Mesodermal cell (in vitro differentiated cells): ENCODE data around the gene TXNRD2.
A peak's percentile ranks its signal among the peaks of the same experiment; 100 is the strongest.

Source experiments
- H3K27ac ChIP-seq: 2 replicates; pipeline ENCODE4 v1.7.0; 2013; ENCODE audit warnings: mild to moderate bottlenecking, low read depth, low read length, moderate library complexity; ENCODE audit not compliant: severe bottlenecking
- H3K36me3 ChIP-seq: 2 replicates; pipeline ENCODE4 v1.7.1; 2013; ENCODE audit warnings: mild to moderate bottlenecking, low read length, moderate library complexity; ENCODE audit not compliant: control insufficient read depth, insufficient read depth
- H3K4me1 ChIP-seq: one replicate; pipeline ENCODE4 v1.7.1; 2013; ENCODE audit warnings: mild to moderate bottlenecking, low read length; ENCODE audit not compliant: insufficient read depth, control insufficient read depth, poor library complexity, severe bottlenecking
- H3K4me3 ChIP-seq: 2 replicates; pipeline ENCODE4 v1.7.0; 2013; ENCODE audit warnings: low read length, control low read depth, mild to moderate bottlenecking; ENCODE audit not compliant: insufficient read depth, poor library complexity, severe bottlenecking; ENCODE audit errors: extremely low read depth
- H3K9me3 ChIP-seq: 2 replicates; pipeline ENCODE4 v1.7.1; 2013; ENCODE audit warnings: mild to moderate bottlenecking, low read length, moderate library complexity; ENCODE audit not compliant: control insufficient read depth
- WGBS, 2 experiments: methylation state at CpG; one replicate each; pipeline ENCODE4 v1.1.5; 2013; ENCODE audit warnings: missing lambda C conversion rate in 2 of 2; ENCODE audit not compliant: insufficient coverage in 2 of 2; 5-methylcytosine and 5-hydroxymethylcytosine counted together

The TXNRD2 gene

DNA sequence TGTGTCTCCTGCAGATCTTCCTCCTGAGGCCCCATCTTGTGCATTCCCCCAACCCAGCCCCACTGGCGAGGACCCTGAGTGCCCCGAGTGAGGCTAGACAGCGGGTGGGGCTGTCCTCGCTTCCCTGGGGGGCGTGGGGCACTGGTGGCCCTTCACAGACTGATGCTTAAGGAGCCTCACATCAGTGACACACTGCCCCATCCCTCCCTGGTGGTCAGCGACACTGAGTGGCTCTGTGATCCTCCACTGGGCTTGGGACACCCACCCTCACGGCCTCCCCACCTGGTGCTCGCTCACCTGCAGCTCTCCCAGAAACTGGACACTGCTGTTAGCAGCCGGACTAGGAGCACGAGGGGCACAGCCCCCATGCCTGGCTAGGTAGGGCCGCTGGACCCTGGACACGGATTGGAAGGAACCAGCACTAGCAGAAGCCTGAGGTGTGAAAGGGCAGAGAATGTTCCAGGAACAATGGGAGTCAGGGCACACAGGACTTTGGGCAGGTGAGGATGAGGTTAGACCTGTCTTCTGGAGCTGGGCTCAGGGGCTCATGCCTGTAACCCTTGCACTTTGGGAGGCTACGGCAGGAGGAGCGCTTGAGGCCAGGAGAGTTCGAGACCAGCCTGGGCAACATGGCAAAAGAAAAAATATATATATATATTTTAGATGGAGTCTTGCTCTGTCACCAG lies 23.2 kb upstream of the TXNRD2 start:
- Histone ChIP-seq H3K9me3 (no peaks in the 10 kb centered on the region), H3K4me3 (no peak overlapping the region), H3K36me3 (peaks cover 7% of the 10 kb centered on the region), H3K4me1 (peaks cover 12% of the 10 kb centered on the region), H3K27ac (no peak overlapping the region)
- WGBS, 2 experiments: 92 to 96% methylated on average over 7 to 12 of the region's 15 CpGs

DNA sequence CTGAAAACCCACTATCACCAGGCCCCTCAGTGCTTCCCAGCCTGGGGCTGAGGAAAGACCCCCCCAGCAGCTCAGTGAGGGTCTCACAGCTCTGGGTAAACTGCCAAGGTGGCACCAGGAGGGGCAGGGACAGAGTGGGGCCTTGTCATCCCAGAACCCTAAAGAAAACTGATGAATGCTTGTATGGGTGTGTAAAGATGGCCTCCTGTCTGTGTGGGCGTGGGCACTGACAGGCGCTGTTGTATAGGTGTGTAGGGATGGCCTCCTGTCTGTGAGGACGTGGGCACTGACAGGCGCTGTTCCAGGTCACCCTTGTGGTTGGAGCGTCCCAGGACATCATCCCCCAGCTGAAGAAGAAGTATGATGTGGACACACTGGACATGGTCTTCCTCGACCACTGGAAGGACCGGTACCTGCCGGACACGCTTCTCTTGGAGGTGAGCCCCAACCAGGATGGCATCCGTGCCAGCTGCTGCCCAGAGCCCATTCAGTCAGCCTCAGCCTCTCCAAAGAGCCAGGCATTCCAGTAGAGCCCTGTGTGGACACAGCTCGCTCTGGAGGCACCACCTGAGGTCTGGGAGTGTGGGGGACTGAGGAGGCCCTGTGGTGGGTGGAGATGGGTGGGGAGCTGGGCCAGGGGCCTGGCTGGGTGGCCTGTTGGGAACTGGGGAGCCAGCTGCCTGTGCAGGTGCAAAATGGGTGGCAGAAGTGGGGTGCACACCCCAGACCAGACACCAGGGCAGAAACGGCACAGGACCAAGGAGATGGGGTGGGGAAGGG lies 22.4 kb upstream of the TXNRD2 start:
- WGBS, 2 experiments: 92 to 94% methylated on average over 9 to 12 of the region's 12 CpGs
- Histone ChIP-seq H3K36me3 (peaks cover 7% of the 10 kb centered on the region), H3K9me3 (no peaks in the 10 kb centered on the region), H3K4me1 (peaks cover 13% of the 10 kb centered on the region), H3K4me3 (no peak overlapping the region), H3K27ac (no peak overlapping the region)

DNA sequence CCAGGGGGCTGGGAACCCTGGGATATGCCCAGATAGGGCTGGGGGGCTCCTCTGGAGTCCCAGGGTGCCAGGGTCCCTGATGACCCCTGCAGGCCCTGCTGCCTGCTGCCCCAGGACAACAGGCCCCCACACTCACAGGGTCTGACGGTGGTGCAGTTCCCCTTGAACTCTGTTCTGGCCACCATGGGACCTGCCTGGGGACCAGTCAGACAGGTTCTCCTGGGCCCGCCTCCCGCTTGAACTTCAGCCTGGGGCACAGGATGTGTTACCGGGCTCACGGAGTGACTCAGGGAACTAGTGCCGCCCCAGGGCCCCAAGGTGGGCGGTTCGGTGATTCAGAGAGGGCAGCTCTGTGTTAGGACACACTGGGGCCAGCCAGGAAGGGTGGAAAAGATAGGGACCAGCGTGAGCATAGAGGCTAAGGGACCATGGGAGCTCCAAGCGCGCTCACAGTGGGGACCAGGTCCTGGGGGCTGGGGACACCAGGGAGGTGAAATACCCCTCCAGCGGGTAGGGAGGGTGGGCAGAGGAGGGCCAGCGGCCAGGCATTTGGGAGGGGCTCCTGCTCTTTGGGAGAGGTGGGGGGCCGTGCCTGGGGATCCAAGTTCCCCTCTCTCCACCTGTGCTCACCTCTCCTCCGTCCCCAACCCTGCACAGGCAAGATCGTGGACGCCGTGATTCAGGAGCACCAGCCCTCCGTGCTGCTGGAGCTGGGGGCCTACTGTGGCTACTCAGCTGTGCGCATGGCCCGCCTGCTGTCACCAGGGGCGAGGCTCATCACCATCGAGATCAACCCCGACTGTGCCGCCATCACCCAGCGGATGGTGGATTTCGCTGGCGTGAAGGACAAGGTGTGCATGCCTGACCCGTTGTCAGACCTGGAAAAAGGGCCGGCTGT lies 21.5 kb upstream of the TXNRD2 start:
- peaks cover 1% of the 10 kb centered on the region for H3K36me3 ChIP-seq
- 87 to 90% methylated on average over 29 of the region's 30 CpGs for WGBS, 2 experiments
- H3K27ac ChIP-seq: no peak overlapping the region
- H3K4me3 ChIP-seq: no peak overlapping the region
- peaks cover 19% of the 10 kb centered on the region for H3K4me1 ChIP-seq
- H3K9me3 ChIP-seq: no peaks in the 10 kb centered on the region

DNA sequence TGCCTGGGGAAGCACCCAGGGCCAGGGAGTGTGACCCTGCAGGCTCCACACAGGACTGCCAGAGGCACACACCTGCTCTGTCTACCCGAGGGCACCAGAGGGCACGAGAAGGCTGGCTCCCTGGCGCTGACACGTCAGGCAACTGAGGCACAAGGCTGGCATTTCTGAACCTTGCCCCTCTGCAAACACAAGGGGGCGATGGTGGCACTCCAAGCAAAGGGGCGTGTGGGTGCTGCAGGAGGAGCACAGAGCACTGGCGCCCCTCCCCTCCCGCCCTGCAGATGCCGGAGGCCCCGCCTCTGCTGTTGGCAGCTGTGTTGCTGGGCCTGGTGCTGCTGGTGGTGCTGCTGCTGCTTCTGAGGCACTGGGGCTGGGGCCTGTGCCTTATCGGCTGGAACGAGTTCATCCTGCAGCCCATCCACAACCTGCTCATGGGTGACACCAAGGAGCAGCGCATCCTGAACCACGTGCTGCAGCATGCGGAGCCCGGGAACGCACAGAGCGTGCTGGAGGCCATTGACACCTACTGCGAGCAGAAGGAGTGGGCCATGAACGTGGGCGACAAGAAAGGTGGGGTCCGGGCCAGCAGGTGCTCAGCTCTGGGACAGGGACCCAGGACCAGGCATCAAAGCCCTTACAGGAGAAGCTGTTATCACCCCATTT lies 20.8 kb upstream of the TXNRD2 start:
- no peak overlapping the region for H3K27ac ChIP-seq
- H3K4me1 ChIP-seq: peaks cover 19% of the 10 kb centered on the region
- WGBS, 2 experiments: 59 to 63% methylated on average over 19 of the region's 22 CpGs
- no peaks in the 10 kb centered on the region for H3K9me3 ChIP-seq
- H3K36me3 ChIP-seq: no peaks in the 10 kb centered on the region
- no peak overlapping the region for H3K4me3 ChIP-seq

DNA sequence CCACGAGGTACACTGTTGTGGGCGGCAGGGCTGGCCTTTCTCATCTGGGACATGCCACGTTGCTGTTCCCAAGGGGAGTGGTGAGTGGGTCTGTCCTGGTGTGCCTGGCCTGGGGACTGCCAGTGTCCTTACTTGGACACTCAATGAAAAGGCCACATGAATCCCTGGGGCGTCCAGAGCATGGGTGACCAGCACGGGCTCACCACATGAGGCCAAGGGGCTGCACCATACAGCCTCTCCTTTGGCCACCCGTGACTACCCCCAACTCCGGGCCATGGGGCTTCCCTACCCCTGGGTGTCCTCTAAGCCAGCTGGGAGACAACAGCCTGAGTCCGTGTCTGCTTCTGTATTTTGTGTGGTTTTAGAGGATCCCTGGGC lies 20.2 kb upstream of the TXNRD2 start:
- 90 to 92% methylated on average over 6 of the region's 8 CpGs for WGBS, 2 experiments
- Histone ChIP-seq H3K36me3 (no peaks in the 10 kb centered on the region), H3K27ac (no peak overlapping the region), H3K9me3 (no peaks in the 10 kb centered on the region), H3K4me3 (no peak overlapping the region), H3K4me1 (peaks cover 14% of the 10 kb centered on the region)

DNA sequence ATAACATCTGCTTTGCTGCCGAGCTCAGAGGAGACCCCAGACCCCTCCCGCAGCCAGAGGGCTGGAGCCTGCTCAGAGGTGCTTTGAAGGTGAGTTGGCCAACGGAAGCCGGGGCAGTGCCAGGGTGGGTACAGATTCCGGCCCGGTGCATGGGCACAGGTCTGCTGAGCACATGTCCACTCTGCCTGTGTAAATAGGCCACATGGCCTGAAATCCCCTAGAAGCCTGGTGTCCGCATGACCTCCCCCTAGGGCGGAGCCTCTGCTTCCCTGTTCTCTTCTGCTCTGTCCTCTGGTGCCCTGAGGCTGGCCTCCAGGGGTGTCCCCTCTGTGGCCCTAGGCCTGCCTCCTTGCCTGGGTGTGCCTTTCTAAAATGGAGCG lies 19.6 kb upstream of the TXNRD2 start:
- Histone ChIP-seq H3K36me3 (no peaks in the 10 kb centered on the region), H3K9me3 (no peaks in the 10 kb centered on the region), H3K4me3 (no peak overlapping the region), H3K4me1 (peaks cover 14% of the 10 kb centered on the region), H3K27ac (no peak overlapping the region)
- 91 to 93% methylated on average over 9 of the region's 9 CpGs for WGBS, 2 experiments

DNA sequence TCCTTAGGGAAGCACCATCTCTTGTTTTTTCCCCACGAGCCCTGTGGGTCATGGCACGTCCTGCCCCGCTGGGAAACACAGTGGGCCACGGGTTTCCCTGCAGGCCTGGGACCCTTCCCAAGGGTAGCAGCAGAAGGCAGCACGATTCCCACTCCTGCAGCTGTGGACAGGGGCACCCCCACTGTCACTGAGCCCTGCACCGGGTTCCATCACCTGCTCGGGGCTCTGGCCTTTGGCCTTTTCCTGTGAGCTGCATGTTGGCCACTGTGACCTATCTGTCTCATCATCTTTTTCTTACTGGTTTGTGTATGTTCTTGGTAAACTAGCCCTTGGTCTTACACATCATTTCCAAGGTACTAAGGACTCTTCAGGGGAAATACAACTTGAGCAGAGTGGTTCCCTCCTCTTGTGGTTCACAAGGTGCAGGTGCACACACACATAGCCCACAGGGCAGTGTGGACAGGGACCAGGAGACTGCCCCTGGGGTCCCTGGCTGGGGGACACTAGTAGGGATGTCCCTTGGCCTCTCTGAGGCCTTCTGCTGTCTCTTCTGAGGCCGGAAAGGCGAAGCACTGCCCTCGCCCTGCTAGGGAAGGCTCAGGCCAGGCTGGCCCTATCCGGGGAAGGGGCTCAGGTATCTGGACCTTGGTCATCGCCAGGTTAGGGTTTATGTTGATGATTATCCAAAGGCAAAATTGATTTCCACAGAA lies 19.0 kb upstream of the TXNRD2 start:
- H3K4me1 ChIP-seq: peaks cover 14% of the 10 kb centered on the region

DNA sequence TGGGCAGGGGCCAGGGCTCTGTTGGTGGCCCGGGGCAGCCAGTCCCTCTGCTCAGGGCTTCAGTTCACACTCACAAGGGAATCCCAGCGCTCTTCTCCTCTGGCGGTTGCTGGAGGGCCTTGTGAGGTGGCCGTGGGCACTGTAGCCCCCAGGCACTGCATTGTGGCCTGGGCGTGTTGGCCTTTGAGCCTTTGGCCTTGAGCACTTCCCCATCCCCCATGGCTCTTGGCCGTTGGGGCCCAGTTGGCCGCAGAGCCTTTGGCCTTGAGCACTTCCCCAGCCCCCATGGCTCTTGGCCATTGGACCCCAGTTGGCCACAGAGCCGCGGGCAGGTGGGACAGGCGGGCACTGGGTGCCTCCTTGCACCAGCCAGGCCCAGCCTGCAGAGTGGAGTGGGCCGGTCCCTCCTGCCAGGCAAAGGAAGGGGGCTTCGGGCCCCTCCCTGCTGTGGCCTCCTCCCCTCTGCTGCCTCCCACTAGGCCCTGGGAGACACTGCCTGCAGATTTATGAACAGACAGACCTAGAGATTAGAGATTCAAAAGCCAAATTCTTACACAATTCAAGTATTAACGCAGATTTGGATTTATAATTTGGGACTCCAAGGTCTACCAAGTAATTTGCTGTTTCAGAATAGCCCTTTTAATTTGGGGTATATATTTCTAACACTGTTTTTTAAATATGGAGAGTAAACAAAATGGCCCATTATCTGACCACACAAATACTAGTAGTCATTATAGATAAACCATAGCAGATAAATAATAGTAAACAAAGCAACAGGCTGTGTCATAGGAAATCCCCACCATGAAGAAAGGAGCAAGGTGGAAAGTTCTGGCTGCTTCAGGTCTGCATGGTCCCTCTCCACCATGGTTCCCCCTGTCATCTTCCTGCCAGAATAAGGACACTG lies 18.2 kb upstream of the TXNRD2 start:
- Histone ChIP-seq H3K9me3 (no peaks in the 10 kb centered on the region), H3K4me3 (no peak overlapping the region), H3K4me1 (peaks cover 14% of the 10 kb centered on the region), H3K27ac (no peak overlapping the region), H3K36me3 (no peaks in the 10 kb centered on the region)
- 24 to 32% methylated on average over 6 to 10 of the region's 13 CpGs for WGBS, 2 experiments

More for the DNA sequence above, 19.0 kb upstream of the TXNRD2 start:
- no peaks in the 10 kb centered on the region for H3K36me3 ChIP-seq
- H3K9me3 ChIP-seq: no peaks in the 10 kb centered on the region
- no peak overlapping the region for H3K27ac ChIP-seq
- no peak overlapping the region for H3K4me3 ChIP-seq
- WGBS, 2 experiments: 92 to 95% methylated on average over 12 of the region's 12 CpGs

DNA sequence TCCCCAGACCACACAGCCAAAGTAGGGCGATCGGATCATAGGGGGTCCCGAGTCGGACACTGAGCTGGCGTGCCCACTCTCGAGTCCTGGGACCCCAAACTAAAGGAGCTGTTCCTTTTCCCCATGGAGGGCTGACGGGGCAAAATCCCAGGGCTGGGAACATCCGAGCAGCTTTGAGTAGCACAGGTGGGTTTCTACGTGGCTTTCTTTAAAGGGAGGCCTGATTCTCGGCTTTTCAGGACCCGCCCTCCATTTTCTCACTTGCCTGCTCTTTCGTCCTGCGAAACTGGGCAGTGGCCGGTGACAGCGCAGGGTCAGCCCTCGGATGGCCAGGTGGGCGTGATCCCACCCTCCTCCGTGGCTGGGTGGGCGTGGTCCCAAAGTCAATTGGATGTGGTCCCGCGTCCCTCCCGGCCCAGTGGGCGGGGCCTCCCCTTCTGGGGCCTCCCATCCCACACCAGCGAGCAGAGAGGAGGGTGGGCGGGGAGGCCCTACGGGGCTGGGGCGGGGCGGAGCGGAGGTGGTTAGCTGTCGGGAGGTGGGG lies 17.5 kb upstream of the TXNRD2 start:
- Histone ChIP-seq H3K36me3 (no peaks in the 10 kb centered on the region), H3K9me3 (no peaks in the 10 kb centered on the region), H3K4me3 (peak overlapping the region; percentile 23), H3K4me1 (peaks cover 14% of the 10 kb centered on the region), H3K27ac (peak overlapping the region; percentile 45)
- WGBS, 2 experiments: 30 to 49% methylated on average over 11 to 18 of the region's 30 CpGs
